Caco-2 (cell line): Measurements from ENCODE around the gene LRMDA. TPM values are rescaled to one million over a fixed set of nuclear protein-coding genes. Genes with fewer than 3 reads are reported as not detected.

Source experiments
- BruUV-seq: library from RNA; stranded (reverse); fragments of 400-500 nt; replicated peaks from 2 replicates; lab custom pipeline; 2021; lab: Mats Ljungman, UMichigan
- CTCF ChIA-PET: fragments of 300-600 bp; sonication (Branson Sonifier 250); formaldehyde crosslinking; loops from one replicate; lab custom pipeline; 2022; ENCODE audit warnings: antibody characterized with exemption; lab: Charles Lee
- POLR2A ChIA-PET: fragments of 300-600 bp; sonication (Branson Sonifier 250); formaldehyde crosslinking; loops from one replicate; lab custom pipeline; 2022; ENCODE audit warnings: antibody characterized with exemption; lab: Charles Lee
- DNase-seq, 2 experiments: peaks; one replicate each; pipeline versions ENCODE4 v3.0.0 to v3.0.0-alpha.2; 2020 to 2022
- H3K27me3 ChIP-seq: replicated peaks from 2 replicates; pipeline ENCODE4 v1.6.0; 2011; ENCODE audit warnings: low read length; ENCODE audit not compliant: control insufficient read depth, insufficient read depth
- H3K36me3 ChIP-seq: 2 replicates; pipeline ENCODE4 v1.5.1; 2011; ENCODE audit warnings: low read length; ENCODE audit not compliant: control insufficient read depth, insufficient read depth
- H3K4me1 ChIP-seq: fragments of 250-450 bp; sonication (Bioruptor Pico); 2 replicates; pipeline ENCODE4 v1.5.1; 2020; ENCODE audit warnings: mild to moderate bottlenecking
- H3K4me3 ChIP-seq: 2 replicates; pipeline ENCODE4 v1.5.1; 2011; ENCODE audit warnings: low read depth, mild to moderate bottlenecking, control low read depth, low read length
- H3K9me3 ChIP-seq: fragments of 250-450 bp; sonication (Bioruptor Pico); 2 replicates; pipeline ENCODE4 v1.5.1; 2020; ENCODE audit warnings: mild to moderate bottlenecking, moderate library complexity
- H3K27ac Mint-ChIP-seq: one replicate; pipeline ENCODE4 v1.8.0; 2022; ENCODE audit warnings: mixed read lengths; ENCODE audit not compliant: unreplicated experiment
- H3K27me3 Mint-ChIP-seq: one replicate; pipeline ENCODE4 v1.8.0; 2022; ENCODE audit warnings: mixed read lengths; ENCODE audit not compliant: insufficient read depth, unreplicated experiment
- H3K36me3 Mint-ChIP-seq: one replicate; pipeline ENCODE4 v1.8.0; 2022; ENCODE audit warnings: mild to moderate bottlenecking, mixed read lengths; ENCODE audit not compliant: insufficient read depth, unreplicated experiment
- H3K4me1 Mint-ChIP-seq: one replicate; pipeline ENCODE4 v1.8.0; 2022; ENCODE audit warnings: low read depth, mixed read lengths; ENCODE audit not compliant: unreplicated experiment
- H3K4me3 Mint-ChIP-seq: one replicate; pipeline ENCODE4 v1.8.0; 2022; ENCODE audit warnings: mild to moderate bottlenecking, moderate library complexity, mixed read lengths; ENCODE audit not compliant: unreplicated experiment
- H3K9me3 Mint-ChIP-seq: one replicate; pipeline ENCODE4 v1.8.0; 2022; ENCODE audit warnings: mixed read lengths; ENCODE audit not compliant: unreplicated experiment
- CTCF ChIP-seq, 2 experiments: fragments of 200-600 bp in 1 of 2; IDR thresholded peaks; 1 replicate in 1 of 2; 2 replicates in 1 of 2; pipeline versions ENCODE4 v1.5.1 to v1.8.0; 2011 to 2022; ENCODE audit warnings: antibody characterized with exemption in 1 of 2, control low read depth in 1 of 2, inconsistent platforms in 1 of 2, low read depth in 1 of 2, low read length in 1 of 2, mild to moderate bottlenecking in 1 of 2, moderate library complexity in 1 of 2; ENCODE audit not compliant: insufficient read depth in 1 of 2, severe bottlenecking in 1 of 2, unreplicated experiment in 1 of 2
- intact Hi-C: fragments of 100-400 bp; cut with micrococcal nuclease; formaldehyde crosslinking; loops from one replicate; pipeline ENCODE4 v1.10.0; 2022; ENCODE audit not compliant: unreplicated experiment
- total RNA-seq: library from RNA; stranded (reverse); gene quantifications from 2 replicates; pipeline ENCODE4 v1.2.3, GENCODE V29; 2022

The LRMDA gene
- total RNA-seq, 1 experiment from 2014 or later, result 18.5 TPM

GRCh38 chr10:76504823-76505222 is 1073.4 kb downstream of the LRMDA start:
- Mint-ChIP-seq H3K36me3 (peaks cover 7% of the 10 kb centered on the region), H3K4me3 (no peak overlapping the region), H3K27ac (no peak overlapping the region), H3K4me1 (peaks cover 6% of the 10 kb centered on the region), H3K27me3 (peaks cover 2% of the 10 kb centered on the region), H3K9me3 (peaks cover 53% of the 10 kb centered on the region)
- BruUV-seq, result no TSS peak
- no peaks in the 10 kb centered on the region for H3K36me3 ChIP-seq
- ChIA-PET POLR2A (no interaction called here), CTCF (no interaction called here)
- H3K27me3 ChIP-seq, result no peaks in the 10 kb centered on the region
- no peak for TF ChIP-seq CTCF (IDR thresholded peaks at IDR 0.05; ENCODE audit: insufficient read depth in 1 of 2, low read depth in 1 of 2, low read length in 1 of 2, severe bottlenecking in 1 of 2, unreplicated experiment in 1 of 2)
- no peaks in the 10 kb centered on the region for H3K4me1 ChIP-seq
- H3K4me3 ChIP-seq, result no peak overlapping the region
- no peak for DNase-seq
- no peaks in the 10 kb centered on the region for H3K9me3 ChIP-seq
- intact Hi-C loops, result no loop called here

GRCh38 chr10:76509446-76509845 is 1078.0 kb downstream of the LRMDA start:
- no peaks in the 10 kb centered on the region for H3K4me1 ChIP-seq
- H3K27me3 ChIP-seq, result no peaks in the 10 kb centered on the region
- intact Hi-C loops, result no loop called here
- peaks cover 6% of the 10 kb centered on the region for H3K4me1 Mint-ChIP-seq
- H3K27me3 Mint-ChIP-seq, result peaks cover 2% of the 10 kb centered on the region
- H3K27ac Mint-ChIP-seq, result no peak overlapping the region
- ChIA-PET POLR2A (no interaction called here), CTCF (no interaction called here)
- H3K4me3 Mint-ChIP-seq, result no peak overlapping the region
- no peaks in the 10 kb centered on the region for H3K36me3 Mint-ChIP-seq
- BruUV-seq, result no TSS peak
- DNase-seq, result no peak
- no peaks in the 10 kb centered on the region for H3K36me3 ChIP-seq
- no peak overlapping the region for H3K4me3 ChIP-seq
- no peak for TF ChIP-seq CTCF (IDR thresholded peaks at IDR 0.05; ENCODE audit: insufficient read depth in 1 of 2, low read depth in 1 of 2, low read length in 1 of 2, severe bottlenecking in 1 of 2, unreplicated experiment in 1 of 2)
- peaks cover 23% of the 10 kb centered on the region for H3K9me3 Mint-ChIP-seq
- H3K9me3 ChIP-seq, result no peaks in the 10 kb centered on the region

GRCh38 chr10:76514321-76514720 is 1082.9 kb downstream of the LRMDA start:
- H3K4me1 Mint-ChIP-seq, result peaks cover 5% of the 10 kb centered on the region
- no TSS peak for BruUV-seq
- H3K27me3 ChIP-seq, result no peaks in the 10 kb centered on the region
- H3K27ac Mint-ChIP-seq, result no peak overlapping the region
- no peak overlapping the region for H3K4me3 Mint-ChIP-seq
- no peaks in the 10 kb centered on the region for H3K9me3 ChIP-seq
- POLR2A ChIA-PET, result no interaction called here
- no peaks in the 10 kb centered on the region for H3K36me3 ChIP-seq
- intact Hi-C loops, result no loop called here
- CTCF ChIA-PET, result interaction anchor here (1.0 kb wide), 1 partner anchor 35 kb away, joined by 4 read pairs; no protein-coding TSS in a partner anchor
- no peaks in the 10 kb centered on the region for H3K4me1 ChIP-seq
- DNase-seq, result no peak
- H3K9me3 Mint-ChIP-seq, result no peaks in the 10 kb centered on the region
- no peak for TF ChIP-seq CTCF (IDR thresholded peaks at IDR 0.05; ENCODE audit: insufficient read depth in 1 of 2, low read depth in 1 of 2, low read length in 1 of 2, severe bottlenecking in 1 of 2, unreplicated experiment in 1 of 2)
- no peak overlapping the region for H3K4me3 ChIP-seq
- H3K27me3 Mint-ChIP-seq, result no peaks in the 10 kb centered on the region
- no peaks in the 10 kb centered on the region for H3K36me3 Mint-ChIP-seq
